Measurements from ENCODE around the gene CMTM2. TPM values are rescaled to one million over a fixed set of nuclear protein-coding genes. Genes with fewer than 3 reads are reported as not detected.

CMTM2 gene
- total RNA-seq, 2 experiments from 2014 or later, result 0.51 TPM; not detected in 1

GRCh38 chr16:66544016-66544757 lies 35.1 kb upstream of the CMTM2 start:
- H3K9me3 Mint-ChIP-seq (ENCODE audit: low read depth), result no peaks in the 10 kb centered on the region
- no peaks in the 10 kb centered on the region for H3K36me3 Mint-ChIP-seq (ENCODE audit: low read depth)
- intact Hi-C loops (cut with DNase I, micrococcal nuclease), result no loop called here
- ChIA-PET POLR2A (no interaction called here), CTCF (interaction anchor here (0.8 to 1.6 kb wide), 5 partner anchors 17 to 414 kb away, joined by 3 to 5 read pairs (median 4); no protein-coding TSS in a partner anchor)
- peaks cover 36% of the 10 kb centered on the region for H3K4me1 Mint-ChIP-seq
- ATAC-seq (no peak), DNase-seq (no peak)
- peak overlapping the region; percentile 5 for H3K27ac Mint-ChIP-seq
- no peaks in the 10 kb centered on the region for H3K27me3 Mint-ChIP-seq
- H3K4me3 Mint-ChIP-seq, result no peak overlapping the region

- Mint-ChIP-seq H3K27ac (peak overlapping the region; percentile 85), H3K4me1 (peaks cover 50% of the 10 kb centered on the region), H3K36me3 (ENCODE audit: low read depth) (peaks cover under 1% of the 10 kb centered on the region), H3K4me3 (no peak overlapping the region), H3K27me3 (no peaks in the 10 kb centered on the region), H3K9me3 (ENCODE audit: low read depth) (no peaks in the 10 kb centered on the region)
- intact Hi-C loops (cut with DNase I, micrococcal nuclease), result no loop called here
- POLR2A ChIA-PET, result interaction anchor here (0.5 to 1.0 kb wide), 4 partner anchors 14 to 1723 kb away, joined by 3 to 4 read pairs (median 4); no protein-coding TSS in a partner anchor
- DNase-seq (no peak), ATAC-seq (no peak)
- CTCF ChIA-PET, result interaction anchor here (0.5 to 7.2 kb wide), 9 partner anchors 9 to 320 kb away, joined by 3 to 59 read pairs (median 3); no protein-coding TSS in a partner anchor
Observed at GRCh38 chr16:66547101-66547989, 31.9 kb upstream of the CMTM2 start.

GRCh38 chr16:66548068-66548467 lies 31.2 kb upstream of the CMTM2 start:
- Mint-ChIP-seq H3K9me3 (ENCODE audit: low read depth) (no peaks in the 10 kb centered on the region), H3K27me3 (no peaks in the 10 kb centered on the region), H3K27ac (peak overlapping the region; percentile 85), H3K36me3 (ENCODE audit: low read depth) (peaks cover 8% of the 10 kb centered on the region), H3K4me3 (no peak overlapping the region), H3K4me1 (peaks cover 52% of the 10 kb centered on the region)
- ChIA-PET CTCF (interaction anchor here (0.5 to 7.2 kb wide), 11 partner anchors 9 to 325 kb away, joined by 3 to 59 read pairs (median 3); no protein-coding TSS in a partner anchor), POLR2A (interaction anchor here (0.7 to 1.0 kb wide), 2 partner anchors 16 to 30 kb away, joined by 3 to 4 read pairs; no protein-coding TSS in a partner anchor)
- intact Hi-C loops (cut with DNase I, micrococcal nuclease), result no loop called here
- ATAC-seq (no peak), DNase-seq (no peak)

- Mint-ChIP-seq H3K9me3 (ENCODE audit: low read depth) (no peaks in the 10 kb centered on the region), H3K4me1 (peaks cover 60% of the 10 kb centered on the region), H3K4me3 (peak overlapping the region; percentile 70), H3K27ac (peak overlapping the region; percentile 85), H3K27me3 (no peaks in the 10 kb centered on the region), H3K36me3 (ENCODE audit: low read depth) (peaks cover 16% of the 10 kb centered on the region)
- ATAC-seq, result no peak
- no peak for DNase-seq
- CTCF ChIA-PET, result interaction anchor here (0.6 to 7.2 kb wide), 7 partner anchors 10 to 324 kb away, joined by 3 to 59 read pairs (median 4); no protein-coding TSS in a partner anchor
- intact Hi-C loops (cut with DNase I, micrococcal nuclease), result no loop called here
- POLR2A ChIA-PET, result interaction anchor here (1.5 kb wide), 1 partner anchor 27 kb away, joined by 5 read pairs; no protein-coding TSS in a partner anchor
Observed at GRCh38 chr16:66548868-66549267, 30.4 kb upstream of the CMTM2 start.

GRCh38 chr16:66549284-66550131 lies 29.8 kb upstream of the CMTM2 start, which contains the start of gene TK2:
Gene TK2, minus strand, starts transcription at chr16:66550122. Its CDS starts 61 bp downstream, at chr16:66550061.
- Mint-ChIP-seq H3K9me3 (ENCODE audit: low read depth) (no peaks in the 10 kb centered on the region), H3K27ac (peak within 1 kb of the TSS; percentile 90), H3K27me3 (no peaks in the 10 kb centered on the region), H3K4me3 (peak within 1 kb of the TSS; percentile 97), H3K36me3 (ENCODE audit: low read depth) (peaks cover 22% of the 10 kb centered on the region), H3K4me1 (peaks cover 60% of the 10 kb centered on the region)
- intact Hi-C loops (cut with DNase I, micrococcal nuclease), result loop anchor here in 1 of 2 experiments (5.0 kb wide), 1 partner anchor 203 kb away; the partner anchor contains the start of gene DYNC1LI2
- ChIA-PET CTCF (interaction anchor here (0.6 to 7.2 kb wide), 5 partner anchors 11 to 143 kb away, joined by 3 to 59 read pairs (median 3); no protein-coding TSS in a partner anchor), POLR2A (interaction anchor here (1.5 kb wide), 1 partner anchor 27 kb away, joined by 5 read pairs; no protein-coding TSS in a partner anchor)
- ATAC-seq (peak; percentile 37), DNase-seq (peak; percentile 83)

- ATAC-seq, result peak; percentile 54
- CTCF ChIA-PET, result interaction anchor here (0.6 to 7.2 kb wide), 12 partner anchors 10 to 146 kb away, joined by 3 to 59 read pairs (median 4); partner anchors contain the start of gene CMTM3
- peaks cover 38% of the 10 kb centered on the region for H3K36me3 Mint-ChIP-seq (ENCODE audit: low read depth)
- intact Hi-C loops (cut with DNase I, micrococcal nuclease), result loop anchor here (1.0 to 5.0 kb wide), 2 partner anchors 29 to 201 kb away; partner anchors contain the start of gene DYNC1LI2 (in 1 of the 2)
- H3K4me1 Mint-ChIP-seq, result peaks cover 74% of the 10 kb centered on the region
- peak; percentile 74 for DNase-seq
- H3K9me3 Mint-ChIP-seq (ENCODE audit: low read depth), result no peaks in the 10 kb centered on the region
- H3K27ac Mint-ChIP-seq, result peak overlapping the region; percentile 94
- peak overlapping the region; percentile 97 for H3K4me3 Mint-ChIP-seq
- H3K27me3 Mint-ChIP-seq, result no peaks in the 10 kb centered on the region
- POLR2A ChIA-PET, result interaction anchor here (0.8 to 2.3 kb wide), 2 partner anchors 29 to 146 kb away, joined by 3 to 15 read pairs; no protein-coding TSS in a partner anchor
Observed at GRCh38 chr16:66551348-66551759, 27.9 kb upstream of the CMTM2 start.

- H3K27ac Mint-ChIP-seq, result peak overlapping the region; percentile 94
- peak overlapping the region; percentile 97 for H3K4me3 Mint-ChIP-seq
- ChIA-PET POLR2A (interaction anchor here (0.8 to 2.3 kb wide), 3 partner anchors 12 to 146 kb away, joined by 3 to 15 read pairs (median 8); no protein-coding TSS in a partner anchor), CTCF (interaction anchor here (0.6 to 7.2 kb wide), 12 partner anchors 10 to 146 kb away, joined by 3 to 59 read pairs (median 4); partner anchors contain the start of gene CMTM3)
- DNase-seq (peak; percentile 45), ATAC-seq (peak; percentile 7)
- intact Hi-C loops (cut with DNase I, micrococcal nuclease), result loop anchor here (1.0 to 5.0 kb wide), 10 partner anchors 12 to 279 kb away; partner anchors contain the start of genes CMTM3 (in 2 of the 2), CMTM4 (in 1 of the 2), DYNC1LI2 (in 1 of the 2) and NAE1 (in 1 of the 2)
- no peaks in the 10 kb centered on the region for H3K27me3 Mint-ChIP-seq
- H3K9me3 Mint-ChIP-seq (ENCODE audit: low read depth), result no peaks in the 10 kb centered on the region
- H3K36me3 Mint-ChIP-seq (ENCODE audit: low read depth), result peaks cover 38% of the 10 kb centered on the region
- peaks cover 74% of the 10 kb centered on the region for H3K4me1 Mint-ChIP-seq
Observed at GRCh38 chr16:66551788-66552285, 27.4 kb upstream of the CMTM2 start.

- H3K4me3 Mint-ChIP-seq, result peak within 1 kb of the TSS; percentile 97
- no peaks in the 10 kb centered on the region for H3K9me3 Mint-ChIP-seq (ENCODE audit: low read depth)
- H3K4me1 Mint-ChIP-seq, result peaks cover 76% of the 10 kb centered on the region
- H3K27ac Mint-ChIP-seq, result peak within 1 kb of the TSS; percentile 94
- H3K36me3 Mint-ChIP-seq (ENCODE audit: low read depth), result peaks cover 41% of the 10 kb centered on the region
- peak; percentile 73 for ATAC-seq
- POLR2A ChIA-PET, result interaction anchor here (0.8 to 2.3 kb wide), 3 partner anchors 11 to 145 kb away, joined by 3 to 15 read pairs (median 8); no protein-coding TSS in a partner anchor
- CTCF ChIA-PET, result interaction anchor here (0.7 to 7.2 kb wide), 11 partner anchors 10 to 146 kb away, joined by 3 to 59 read pairs (median 5); partner anchors contain the start of gene CMTM3
- intact Hi-C loops (cut with DNase I, micrococcal nuclease), result loop anchor here (1.0 to 5.0 kb wide), 10 partner anchors 12 to 278 kb away; partner anchors contain the start of genes CMTM3 (in 2 of the 2), CMTM4 (in 1 of the 2), DYNC1LI2 (in 1 of the 2) and NAE1 (in 1 of the 2)
- DNase-seq, result peak; percentile 94
- no peaks in the 10 kb centered on the region for H3K27me3 Mint-ChIP-seq
Observed at GRCh38 chr16:66552286-66553177, 26.7 kb upstream of the CMTM2 start, which contains the start of gene CKLF. Gene CKLF, plus strand, starts transcription at chr16:66552576. Its CDS starts 140 bp downstream, at chr16:66552716.
